Breast epithelium (tissue), 4 donors: Measurements from ENCODE around the gene VPS18. TPM values are rescaled to one million over a fixed set of nuclear protein-coding genes. Genes with fewer than 3 reads are reported as not detected.

Experiments used
- DNase-seq, 2 donors: peaks; one replicate each; pipeline ENCODE4 v3.0.0-alpha.2; 2019; ENCODE audit warnings: low spot score in 2 of 2
- H3K27ac ChIP-seq, 2 donors: fragments of 200-600 bp; sonication (generic) in 1 of 2; one replicate each; pipeline ENCODE4 v1.5.1; 2016 to 2019; ENCODE audit warnings: mild to moderate bottlenecking in 1 of 2
- H3K27me3 ChIP-seq, 2 donors: fragments of 200-600 bp; sonication (generic) in 1 of 2; one replicate each; pipeline versions ENCODE4 v1.5.1 to v1.6.0; 2017 to 2019; ENCODE audit warnings: control low read depth in 1 of 2, mild to moderate bottlenecking in 1 of 2
- H3K36me3 ChIP-seq: fragments of 200-600 bp; one replicate; pipeline ENCODE4 v1.5.1; 2019
- H3K4me1 ChIP-seq, 2 donors: fragments of 200-600 bp; sonication (generic); one replicate each; pipeline ENCODE4 v1.5.1; 2016 to 2019; ENCODE audit warnings: control low read depth in 1 of 2
- H3K4me3 ChIP-seq, 3 donors: fragments of 200-600 bp; sonication (generic); 1 replicate in 2 of 3; 2 replicates in 1 of 3; pipeline ENCODE4 v1.5.1; 2016 to 2019; ENCODE audit warnings: mild to moderate bottlenecking in 3 of 3, moderate library complexity in 2 of 3
- H3K9me3 ChIP-seq, 2 donors: fragments of 200-600 bp; sonication (generic) in 1 of 2; one replicate each; pipeline ENCODE4 v1.5.1; 2016 to 2019; ENCODE audit warnings: control low read depth in 1 of 2
- POLR2A ChIP-seq: fragments of 450-650 bp; IDR thresholded peaks from one replicate; pipeline ENCODE4 v1.6.1; 2016; ENCODE audit warnings: antibody characterized with exemption, mild to moderate bottlenecking, moderate library complexity
- POLR2AphosphoS5 ChIP-seq, 3 donors: sonication (generic); formaldehyde crosslinking; IDR thresholded peaks; one replicate each; pipeline ENCODE4 v1.6.1; 2017; ENCODE audit warnings: antibody characterized with exemption in 3 of 3
- intact Hi-C: fragments of 100-400 bp; cut with DNase I; formaldehyde crosslinking; loops from one replicate; pipeline ENCODE4 v1.15.1; 2023; ENCODE audit warnings: low total_unique reads
- total RNA-seq, 3 donors: library from RNA; depleted of rRNA; stranded (reverse); fragments of >200 nt; gene quantifications; one replicate each; pipeline ENCODE4 v1.1.0, GENCODE V29; 2016
- TF ChIP-seq, protein P1 (sequence below), 3 donors: fragments of 450-650 bp; IDR thresholded peaks; one replicate each; pipeline ENCODE4 v1.5.1; 2016 to 2017; ENCODE audit warnings: antibody characterized with exemption in 3 of 3, mild to moderate bottlenecking in 3 of 3, moderate library complexity in 3 of 3

VPS18 gene
- total RNA-seq, 3 donors from 2014 or later: 23.2 to 25.0 (median 23.9) TPM

DNA sequence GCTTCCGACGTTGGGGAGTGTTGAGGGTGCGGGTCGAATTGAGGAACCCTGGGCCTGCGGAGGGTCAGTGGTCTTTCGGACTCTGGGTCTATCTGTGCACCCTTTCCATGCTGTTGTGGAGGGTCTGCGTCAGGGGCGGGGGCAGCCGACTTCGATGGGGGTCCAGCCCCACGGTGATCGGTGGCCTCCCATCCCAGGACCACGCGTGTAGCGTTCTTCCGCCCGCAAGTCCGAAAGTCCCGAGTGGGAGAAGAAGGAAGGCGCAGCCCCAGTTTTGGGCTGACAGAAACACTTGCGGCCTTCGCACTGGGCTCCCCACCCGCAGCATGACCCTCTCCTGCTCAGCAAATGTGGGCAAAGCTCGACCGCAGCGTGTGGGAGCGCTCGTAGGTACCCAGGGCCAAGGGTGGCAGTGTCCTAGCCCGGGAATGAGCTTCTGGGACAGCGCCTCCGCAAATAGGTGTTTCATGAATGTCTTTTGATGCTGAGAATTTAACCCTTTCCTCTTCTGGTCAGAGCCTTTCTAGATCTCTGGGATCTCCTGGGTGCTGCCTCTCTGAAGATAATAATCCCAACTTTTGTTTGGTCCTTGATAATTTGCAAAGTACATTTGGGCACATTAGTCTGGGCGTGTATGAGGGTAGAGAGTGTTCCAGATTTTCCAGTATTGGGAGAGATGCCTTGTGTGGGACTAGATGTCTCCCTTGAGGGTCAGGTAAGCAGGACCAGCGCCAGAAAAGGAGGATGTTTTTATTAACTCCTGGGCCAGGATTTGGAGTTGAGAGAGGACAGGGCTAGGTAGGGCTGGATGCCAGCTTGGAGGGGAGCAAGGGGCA is 32.6 kb downstream of the VPS18 start:
- no peak for DNase-seq
- Histone ChIP-seq H3K36me3 (no peaks in the 10 kb centered on the region), H3K4me3 (peak overlapping the region in 2 of 3 donors; percentile 57 to 60), H3K9me3 (no peaks in the 10 kb centered on the region), H3K27ac (no peak overlapping the region), H3K27me3 (peaks cover 6 to 57% of the 10 kb centered on the region in 2 donors), H3K4me1 (peaks cover 10 to 27% of the 10 kb centered on the region in 2 donors)
- intact Hi-C loops: no loop called here
- TF ChIP-seq, protein P1, sequence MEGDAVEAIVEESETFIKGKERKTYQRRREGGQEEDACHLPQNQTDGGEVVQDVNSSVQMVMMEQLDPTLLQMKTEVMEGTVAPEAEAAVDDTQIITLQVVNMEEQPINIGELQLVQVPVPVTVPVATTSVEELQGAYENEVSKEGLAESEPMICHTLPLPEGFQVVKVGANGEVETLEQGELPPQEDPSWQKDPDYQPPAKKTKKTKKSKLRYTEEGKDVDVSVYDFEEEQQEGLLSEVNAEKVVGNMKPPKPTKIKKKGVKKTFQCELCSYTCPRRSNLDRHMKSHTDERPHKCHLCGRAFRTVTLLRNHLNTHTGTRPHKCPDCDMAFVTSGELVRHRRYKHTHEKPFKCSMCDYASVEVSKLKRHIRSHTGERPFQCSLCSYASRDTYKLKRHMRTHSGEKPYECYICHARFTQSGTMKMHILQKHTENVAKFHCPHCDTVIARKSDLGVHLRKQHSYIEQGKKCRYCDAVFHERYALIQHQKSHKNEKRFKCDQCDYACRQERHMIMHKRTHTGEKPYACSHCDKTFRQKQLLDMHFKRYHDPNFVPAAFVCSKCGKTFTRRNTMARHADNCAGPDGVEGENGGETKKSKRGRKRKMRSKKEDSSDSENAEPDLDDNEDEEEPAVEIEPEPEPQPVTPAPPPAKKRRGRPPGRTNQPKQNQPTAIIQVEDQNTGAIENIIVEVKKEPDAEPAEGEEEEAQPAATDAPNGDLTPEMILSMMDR (IDR thresholded peaks at IDR 0.05): no peak
- TF ChIP-seq POLR2AphosphoS5 (IDR thresholded peaks at IDR 0.05) (no peak), POLR2A (no peak)

- Histone ChIP-seq H3K27me3 (peaks cover 6 to 63% of the 10 kb centered on the region in 2 donors), H3K4me1 (peaks cover 10 to 27% of the 10 kb centered on the region in 2 donors)
These were observed 33.2 kb downstream of the VPS18 start for GRCh38 chr15:40927495-40927872.

GRCh38 chr15:40927873-40928806 is 33.9 kb downstream of the VPS18 start:
- Histone ChIP-seq H3K4me1 (peaks cover 10 to 27% of the 10 kb centered on the region in 2 donors), H3K9me3 (no peaks in the 10 kb centered on the region), H3K27me3 (peaks cover 6 to 67% of the 10 kb centered on the region in 2 donors), H3K27ac (peak overlapping the region in 1 of 2 donors; percentile 3), H3K4me3 (peak overlapping the region; percentile 46 to 60 (median 57)), H3K36me3 (no peaks in the 10 kb centered on the region)
- no peak for TF ChIP-seq POLR2A
- TF ChIP-seq, protein P1 (IDR thresholded peaks at IDR 0.05): no peak
- TF ChIP-seq POLR2AphosphoS5 (IDR thresholded peaks at IDR 0.05): no peak
- DNase-seq: no peak
- intact Hi-C loops: no loop called here

More at GRCh38 chr15:40927495-40927872, 33.2 kb downstream of the VPS18 start:
- H3K27ac ChIP-seq: no peak overlapping the region
- H3K9me3 ChIP-seq: no peaks in the 10 kb centered on the region
- H3K4me3 ChIP-seq: peak overlapping the region in 2 of 3 donors; percentile 57 to 60
- DNase-seq: no peak
- intact Hi-C loops: no loop called here
- TF ChIP-seq POLR2AphosphoS5 (IDR thresholded peaks at IDR 0.05) (no peak), POLR2A (no peak)
- TF ChIP-seq, protein P1 (IDR thresholded peaks at IDR 0.05): no peak
- H3K36me3 ChIP-seq: no peaks in the 10 kb centered on the region

GRCh38 chr15:40928821-40929659 is 34.8 kb downstream of the VPS18 start, which contains the start of gene DLL4:
TSS of gene DLL4 (plus strand) at chr15:40929340. CDS start at chr15:40929669, 329 bp downstream.
- H3K4me3 ChIP-seq: peak within 1 kb of the TSS; percentile 46 to 60 (median 57)
- peak within 1 kb of the TSS in 1 of 2 donors; percentile 46 for H3K27ac ChIP-seq
- peaks cover 10 to 27% of the 10 kb centered on the region in 2 donors for H3K4me1 ChIP-seq
- peaks cover 6 to 67% of the 10 kb centered on the region in 2 donors for H3K27me3 ChIP-seq
- peak; percentile 47 to 62 (median 49) for TF ChIP-seq POLR2AphosphoS5 (IDR thresholded peaks at IDR 0.05)
- TF ChIP-seq, protein P1 (IDR thresholded peaks at IDR 0.05): no peak
- TF ChIP-seq POLR2A: peak; percentile 15
- no peaks in the 10 kb centered on the region for H3K36me3 ChIP-seq
- peak; percentile 44 to 62 for DNase-seq
- H3K9me3 ChIP-seq: no peaks in the 10 kb centered on the region
- intact Hi-C loops: no loop called here
